HG03457 (cell line): ENCODE measurements around the gene KISS1R.
"Not testable (repeated sequence)": the region's sequence is repeated elsewhere in the genome, so short reads cannot be mapped to it uniquely, and the experiment has no call there.

Experiments used
- ATAC-seq: cut with Tn5 transposase; IDR thresholded peaks from one replicate; pipeline ENCODE4 v1.9.1; 2021; ENCODE audit warnings: moderate number of reproducible peaks; ENCODE audit not compliant: unreplicated experiment

Gene KISS1R

DNA sequence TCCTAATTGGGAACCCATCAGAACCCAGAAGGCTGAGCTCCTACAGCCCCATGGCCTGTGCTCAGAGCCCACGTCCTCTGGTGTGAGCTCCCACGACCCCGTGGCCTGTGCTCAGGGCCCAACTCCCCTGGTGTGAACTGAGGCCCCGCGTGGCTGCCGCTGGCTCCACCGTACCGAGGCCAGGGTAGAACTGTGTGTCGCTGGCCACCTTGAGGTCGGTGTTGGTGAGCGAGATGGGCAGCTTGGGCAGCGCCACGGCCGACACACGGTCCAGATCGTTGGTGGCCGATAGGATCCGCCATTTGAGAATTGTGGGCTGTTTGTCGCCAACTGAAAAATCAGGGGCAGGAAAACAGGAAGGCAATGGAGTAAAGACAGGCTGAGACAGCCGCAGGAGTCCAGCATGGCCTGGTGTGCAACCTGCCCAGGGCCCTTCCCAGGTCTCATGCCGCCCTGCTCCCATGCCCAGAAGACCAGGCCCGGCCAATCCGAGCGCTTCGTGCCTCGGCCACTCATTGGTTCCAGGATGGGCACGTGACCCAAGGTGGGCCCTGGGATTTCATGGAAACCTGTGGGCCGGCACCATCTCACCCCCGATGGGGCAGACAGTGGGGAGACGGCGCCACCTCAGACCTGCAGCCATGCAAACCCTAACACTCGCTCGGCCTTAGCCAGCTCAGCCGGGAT, 35.6 kb upstream of the KISS1R start:
- no peak for ATAC-seq

DNA sequence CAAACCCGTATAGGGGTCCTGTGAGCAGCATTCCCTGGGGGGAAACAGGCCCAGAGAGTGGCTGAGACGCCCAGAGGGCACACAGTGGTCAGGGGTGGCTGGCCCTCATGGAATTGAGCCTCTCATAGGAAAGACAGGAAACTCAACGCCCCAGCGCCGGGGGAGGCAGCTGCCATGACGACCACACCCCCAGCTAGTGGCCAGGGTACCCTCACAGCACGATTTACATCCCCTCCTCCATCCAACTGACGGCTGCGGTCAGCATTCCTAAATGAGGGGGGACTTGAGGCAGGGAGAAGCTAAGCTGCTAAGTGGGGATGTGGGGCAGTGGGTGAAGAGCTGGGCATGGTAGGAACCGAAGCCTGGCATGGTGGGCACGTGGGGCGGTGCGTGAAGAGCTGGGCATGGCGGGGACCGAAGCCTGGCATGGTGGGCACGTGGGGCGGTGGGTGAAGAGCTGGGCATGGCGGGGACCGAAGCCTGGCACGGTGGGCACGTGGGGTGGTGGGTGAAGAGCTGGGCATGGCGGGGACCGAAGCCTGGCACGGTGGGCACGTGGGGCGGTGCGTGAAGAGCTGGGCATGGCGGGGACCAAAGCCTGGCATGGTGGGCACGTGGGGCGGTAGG, 34.1 kb upstream of the KISS1R start:
- no peak for ATAC-seq

- no peak for ATAC-seq
Measured at GRCh38 chr19:883661-884211, 33.4 kb upstream of the KISS1R start.

DNA sequence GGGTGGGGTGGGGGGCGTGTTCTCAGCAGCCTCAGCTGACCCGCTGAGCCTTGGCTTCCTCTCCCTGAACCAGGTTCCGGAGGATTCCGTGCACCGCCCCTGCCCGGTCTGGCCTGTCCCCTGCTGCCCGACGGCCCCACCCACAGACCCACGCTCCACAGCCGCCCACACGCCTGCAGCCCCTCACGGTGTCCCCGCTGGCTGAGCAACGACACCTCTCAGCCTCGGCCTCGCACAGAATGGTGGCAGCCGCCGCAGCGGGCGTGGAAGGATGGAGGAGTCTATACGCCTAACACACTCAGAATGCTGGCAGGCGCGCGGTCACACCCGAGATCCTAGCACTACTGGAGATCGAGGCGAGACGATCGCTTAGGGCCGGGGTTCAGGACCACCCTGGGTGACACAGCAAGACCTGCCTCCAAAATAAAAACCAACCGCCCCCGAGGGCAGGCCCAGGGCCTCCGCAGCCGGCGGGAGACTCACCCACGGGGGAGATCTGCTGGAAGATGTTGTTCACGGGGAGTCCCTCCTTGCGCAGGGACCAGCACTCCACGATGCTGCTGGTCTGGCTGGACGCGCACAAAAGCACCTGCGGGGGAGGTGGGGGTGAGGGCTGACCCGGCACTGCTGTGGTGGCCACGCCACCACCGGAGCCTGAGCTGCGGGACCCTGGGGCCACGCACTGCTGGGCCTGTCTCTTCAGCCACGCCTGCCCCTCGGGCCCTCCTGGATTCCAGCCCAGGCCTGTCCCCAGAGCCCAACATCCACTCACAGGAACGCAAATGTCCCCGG, 32.5 kb upstream of the KISS1R start:
- ATAC-seq, result no peak

- ATAC-seq, result no peak
Measured at GRCh38 chr19:885536-886224, 31.5 kb upstream of the KISS1R start.

GRCh38 chr19:887072-887471, 30.1 kb upstream of the KISS1R start:
- no peak for ATAC-seq

DNA sequence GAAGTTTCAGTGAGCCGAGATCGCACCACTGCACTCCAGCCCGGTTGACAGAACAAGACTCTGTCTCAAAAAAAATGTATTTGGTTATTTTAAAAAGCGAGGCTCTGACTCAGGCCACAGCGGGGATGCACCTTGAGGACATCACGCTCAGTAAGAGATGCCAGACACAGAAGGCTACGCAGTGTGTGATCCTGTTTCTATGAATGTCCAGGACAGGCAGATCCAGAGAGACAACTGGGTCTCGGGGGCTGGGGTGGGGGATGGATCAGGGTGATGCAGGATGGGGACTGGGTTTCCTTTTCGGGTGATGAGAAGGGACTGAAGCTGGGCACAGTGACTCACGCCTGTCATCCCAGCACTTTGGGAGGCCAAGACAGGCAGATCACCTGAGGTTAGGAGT, 29.5 kb upstream of the KISS1R start:
- ATAC-seq, result no peak

- ATAC-seq, result no peak
Measured at GRCh38 chr19:888581-889385, 28.4 kb upstream of the KISS1R start.

- no peak for ATAC-seq
Measured at GRCh38 chr19:889662-890295, 27.4 kb upstream of the KISS1R start.

DNA sequence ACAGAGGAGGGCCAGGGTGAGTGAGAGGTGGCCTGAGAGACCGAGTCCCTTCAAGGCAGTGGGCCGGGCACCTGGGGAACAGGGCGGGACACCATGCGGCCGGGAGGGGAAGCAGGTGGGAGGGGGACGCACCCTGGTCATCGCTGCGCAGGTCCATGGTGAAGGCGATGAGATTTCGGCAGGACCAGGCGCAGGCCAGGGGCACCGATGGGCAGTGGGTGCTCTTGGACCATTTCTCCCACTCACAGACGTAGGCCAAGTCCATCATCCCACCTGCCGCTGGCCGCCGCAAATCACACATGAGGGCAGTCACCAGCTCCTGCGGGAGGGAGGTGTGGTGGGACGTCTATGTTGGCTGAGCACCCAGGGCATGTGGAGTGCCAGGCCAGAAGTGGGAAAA, 26.3 kb upstream of the KISS1R start:
- ATAC-seq, result no peak

DNA sequence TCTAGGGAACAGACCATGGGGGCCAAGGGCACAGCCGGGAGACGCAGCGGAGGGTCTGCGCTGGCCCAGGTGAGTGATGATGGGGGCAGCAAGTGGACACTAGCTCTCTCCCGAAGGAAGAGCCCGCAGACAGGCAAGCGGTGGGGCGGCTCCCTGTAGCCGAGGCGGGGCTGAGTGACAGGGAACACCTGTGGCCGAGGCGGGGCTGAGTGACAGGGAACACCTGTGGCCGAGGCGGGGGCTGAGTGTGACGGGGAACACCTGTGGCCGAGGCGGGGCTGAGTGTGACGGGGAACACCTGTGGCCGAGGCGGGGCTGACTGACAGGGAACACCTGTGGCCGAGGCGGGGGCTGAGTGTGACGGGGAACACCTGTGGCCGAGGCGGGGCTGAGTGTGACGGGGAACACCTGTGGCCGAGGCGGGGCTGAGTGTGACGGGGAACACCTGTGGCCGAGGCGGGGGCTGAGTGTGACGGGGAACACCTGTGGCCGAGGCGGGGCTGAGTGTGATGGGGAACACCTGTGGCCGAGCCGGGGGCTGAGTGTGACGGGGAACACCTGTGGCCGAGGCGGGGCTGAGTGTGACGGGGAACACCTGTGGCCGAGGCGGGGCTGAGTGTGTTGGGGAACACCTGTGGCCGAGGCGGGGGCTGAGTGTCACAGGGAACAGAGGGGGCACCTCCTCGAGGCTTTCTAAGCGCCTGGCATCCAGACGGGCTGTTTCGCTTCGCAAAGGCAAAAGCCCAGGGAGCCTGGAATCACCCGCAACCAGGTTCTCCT, 25.5 kb upstream of the KISS1R start:
- not testable (repeated sequence) for ATAC-seq

GRCh38 chr19:892243-892893, 24.8 kb upstream of the KISS1R start:
- no peak for ATAC-seq

DNA sequence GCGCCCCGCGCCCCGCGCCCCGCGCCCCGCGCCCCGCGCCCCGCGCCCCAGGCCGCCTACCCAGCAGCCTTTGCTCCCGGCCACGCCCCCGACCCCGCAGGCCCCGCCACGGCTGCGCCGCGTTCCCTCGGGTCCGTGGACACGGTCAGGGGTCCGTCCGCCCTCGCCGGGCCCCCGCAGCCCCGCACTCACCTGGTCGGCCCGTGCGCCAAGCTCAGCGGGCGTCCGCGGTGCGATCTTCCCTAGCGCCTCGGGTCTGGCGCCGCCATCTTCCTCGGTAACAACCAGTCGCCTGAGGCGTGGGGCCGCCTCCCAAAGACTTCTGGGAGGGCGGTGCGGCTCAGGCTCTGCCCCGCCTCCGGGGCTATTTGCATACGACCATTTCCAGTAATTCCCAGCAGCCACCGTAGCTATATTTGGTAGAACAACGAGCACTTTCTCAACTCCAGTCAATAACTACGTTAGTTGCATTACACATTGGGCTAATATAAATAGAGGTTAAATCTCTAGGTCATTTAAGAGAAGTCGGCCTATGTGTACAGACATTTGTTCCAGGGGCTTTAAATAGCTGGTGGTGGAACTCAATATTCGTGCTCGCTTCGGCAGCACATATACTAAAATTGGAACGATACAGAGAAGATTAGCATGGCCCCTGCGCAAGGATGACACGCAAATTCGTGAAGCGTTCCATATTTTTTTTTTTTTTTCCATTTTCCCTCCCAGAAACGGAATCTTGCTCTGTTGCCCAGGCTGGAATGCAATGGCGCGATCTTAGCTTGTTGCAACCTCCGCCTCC, 24.0 kb upstream of the KISS1R start, which contains the start of the genes MED16 and RNU6-9:
Gene MED16, minus strand, starts transcription at position 294 of the 796 bp plus-strand sequence. CDS start 2,056 bp downstream, outside the sequence.
Gene RNU6-9, plus strand, starts transcription at position 591 of the 796 bp plus-strand sequence.
- peak; percentile 46 for ATAC-seq

DNA sequence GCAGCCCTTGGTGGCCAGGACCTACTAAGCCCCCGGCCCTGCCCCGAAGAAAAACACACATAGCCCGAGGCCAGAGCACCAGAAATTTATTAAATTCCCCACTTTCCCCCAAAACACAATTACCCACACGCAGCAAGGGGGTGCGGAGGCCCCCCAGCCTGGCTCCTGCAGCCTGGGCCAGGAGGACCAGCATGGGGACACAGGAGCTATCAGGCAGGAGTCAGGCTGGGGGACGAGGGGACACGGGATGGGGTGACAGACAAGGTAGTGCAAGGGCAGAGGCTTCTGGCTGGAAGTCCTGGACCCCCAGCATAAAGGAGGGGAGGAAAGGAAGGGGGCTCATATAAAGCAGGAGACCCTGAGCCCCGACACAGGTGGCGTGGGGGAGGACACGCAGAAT, 20.7 kb upstream of the KISS1R start:
- ATAC-seq, result no peak

- ATAC-seq, result no peak
Measured at GRCh38 chr19:896999-897398, 20.1 kb upstream of the KISS1R start.

- no peak for ATAC-seq
Measured at GRCh38 chr19:897442-898039, 19.6 kb upstream of the KISS1R start.

DNA sequence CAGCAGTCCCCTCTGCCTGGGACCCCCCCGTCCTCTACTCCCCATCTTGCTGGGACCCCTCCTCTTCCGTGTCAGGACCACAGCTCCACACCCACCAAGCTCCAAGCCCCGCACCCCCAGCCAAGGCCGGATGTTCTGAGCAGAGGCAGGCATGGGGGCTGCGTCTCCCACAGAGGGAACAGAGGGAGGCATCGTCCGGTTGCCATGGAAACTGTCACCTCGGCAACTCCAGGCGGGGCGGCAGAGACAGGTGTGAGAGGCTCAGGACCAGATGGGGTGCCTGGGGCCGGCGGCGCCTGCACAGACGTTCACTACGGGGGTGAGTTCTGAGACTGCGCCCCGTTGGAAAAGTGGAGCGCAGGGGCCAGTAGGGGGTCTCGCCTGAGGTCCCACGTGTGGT, 18.5 kb upstream of the KISS1R start:
- ATAC-seq, result no peak
